GM12878 (cell line): ENCODE results near the gene TIMD4. TPM values are rescaled to one million over a fixed set of nuclear protein-coding genes. Genes with fewer than 3 reads are reported as not detected.

Experiments used
- CBX3 ChIP-seq: fragments of 200-600 bp; sonication (generic); IDR thresholded peaks from 2 replicates; pipeline ENCODE4 v1.6.1; 2016; ENCODE audit warnings: low read depth, borderline replicate concordance
- CHD1 ChIP-seq: IDR thresholded peaks from 2 replicates; pipeline ENCODE4 v1.6.1; 2012; ENCODE audit warnings: low read depth, low read length, improper control_type of control experiment
- E2F8 ChIP-seq: fragments of 450-650 bp; IDR thresholded peaks from 2 replicates; pipeline ENCODE4 v1.6.1; 2018; ENCODE audit warnings: mild to moderate bottlenecking, low read depth, moderate library complexity; ENCODE audit not compliant: partially characterized antibody
- E4F1 ChIP-seq: fragments of 450-650 bp; IDR thresholded peaks from 2 replicates; pipeline ENCODE4 v1.6.1; 2018; ENCODE audit warnings: borderline replicate concordance, mild to moderate bottlenecking; ENCODE audit not compliant: partially characterized antibody
- EZH2 ChIP-seq: IDR thresholded peaks from 2 replicates; pipeline ENCODE4 v1.6.1; 2012; ENCODE audit warnings: low read depth, mild to moderate bottlenecking, control low read depth, inconsistent platforms, low read length, borderline replicate concordance; ENCODE audit not compliant: control insufficient read depth
- HDGF ChIP-seq: fragments of 450-650 bp; IDR thresholded peaks from 2 replicates; pipeline ENCODE4 v1.6.1; 2016; ENCODE audit warnings: antibody characterized with exemption
- KAT2A ChIP-seq: conservative IDR thresholded peaks from 2 replicates; pipeline ENCODE4 v1.6.1; 2011; ENCODE audit warnings: low read depth, low read length; ENCODE audit not compliant: control insufficient read depth
- KDM1A ChIP-seq: fragments of 200-600 bp; sonication (generic); IDR thresholded peaks from 2 replicates; pipeline ENCODE4 v1.6.1; 2016; ENCODE audit warnings: borderline replicate concordance
- NFYA ChIP-seq: IDR thresholded peaks from 2 replicates; pipeline ENCODE4 v1.6.1; 2011; ENCODE audit warnings: low read depth, mild to moderate bottlenecking, low read length, improper control_type of control experiment, borderline replicate concordance
- PAX5 ChIP-seq: IDR thresholded peaks from 2 replicates; pipeline ENCODE4 v1.6.1; 2011; ENCODE audit warnings: low read depth, low read length, borderline replicate concordance
- PBX3 ChIP-seq: IDR thresholded peaks from 2 replicates; pipeline ENCODE4 v1.6.1; 2011; ENCODE audit warnings: mild to moderate bottlenecking, low read depth, low read length, moderate library complexity; ENCODE audit not compliant: insufficient replicate concordance
- POU2F2 ChIP-seq: IDR thresholded peaks from 3 replicates; pipeline ENCODE4 v1.6.1; 2011; ENCODE audit warnings: low read depth, mild to moderate bottlenecking, low read length, borderline replicate concordance
- RBBP5 ChIP-seq: fragments of 200-600 bp; sonication (generic); conservative IDR thresholded peaks from 2 replicates; pipeline ENCODE4 v1.6.1; 2016
- RFX5 ChIP-seq: IDR thresholded peaks from 2 replicates; pipeline ENCODE4 v1.6.1; 2011; ENCODE audit warnings: low read depth, low read length, improper control_type of control experiment
- SRF ChIP-seq, 2 experiments: IDR thresholded peaks; 2 replicates each; pipeline ENCODE4 v1.6.1; 2011; ENCODE audit warnings: low read depth in 2 of 2, low read length in 2 of 2, mild to moderate bottlenecking in 1 of 2, moderate library complexity in 1 of 2
- STAT3 ChIP-seq: IDR thresholded peaks from 2 replicates; pipeline ENCODE4 v1.6.1; 2011; ENCODE audit warnings: low read depth, low read length, improper control_type of control experiment
- TCF3 ChIP-seq: IDR thresholded peaks from 2 replicates; pipeline ENCODE4 v1.6.1; 2012; ENCODE audit warnings: low read depth, mild to moderate bottlenecking, low read length, borderline replicate concordance; ENCODE audit not compliant: insufficient read depth
- ZNF384 ChIP-seq: IDR thresholded peaks from 2 replicates; pipeline ENCODE4 v1.6.1; 2012; ENCODE audit warnings: low read depth, mild to moderate bottlenecking, low read length, improper control_type of control experiment, borderline replicate concordance
- polyA plus RNA-seq, 11 experiments: library from polyadenylated mRNA; depleted of rRNA in 4 of 11; unstranded in 6 of 11; stranded (reverse) in 5 of 11; fragments of >200 nt; fragmentation: Nextera tagmentation in 4 of 11; fragmentation: Illumina TruSeq in 1 of 11; extraction: Ambion mirVana in 4 of 11; extraction: Trizol in 1 of 11; gene quantifications; 1 replicate in 1 of 11; 2 replicates in 10 of 11; pipeline versions ENCODE4 v1.2.1 to v1.2.3, GENCODE V29; 2011 to 2016; ENCODE audit warnings: inconsistent platforms in 2 of 11, missing spikeins in 2 of 11, low read depth in 1 of 11
- total RNA-seq, 4 experiments: library from RNA; depleted of rRNA in 3 of 4; stranded (reverse); fragments of >200 nt in 3 of 4; fragmentation: Illumina TruSeq in 1 of 4; extraction: Trizol in 1 of 4; gene quantifications; 2 replicates each; pipeline versions ENCODE4 v1.2.1 to v1.2.3, GENCODE V29; 2013 to 2021
- TF ChIP-seq, protein P1 (sequence below): fragments of 450-650 bp; IDR thresholded peaks from 2 replicates; pipeline ENCODE4 v1.6.1; 2017; ENCODE audit warnings: low read depth, mild to moderate bottlenecking, moderate library complexity
- TF ChIP-seq, protein P2 (sequence below): fragments of 450-650 bp; conservative IDR thresholded peaks from 2 replicates; pipeline ENCODE4 v1.6.1; 2017; ENCODE audit warnings: mild to moderate bottlenecking, moderate library complexity

Gene TIMD4
- total and polyA plus RNA-seq, 10 of the 15 experiments (the other 5 are each of a cell fraction or from before 2014, with no cell fraction given) = 1.3 to 15.4 (median 5.3) TPM

- TF ChIP-seq KDM1A = no peak
- no peak for TF ChIP-seq SRF (IDR thresholded peaks at IDR 0.05; ENCODE audit: low read depth in 2 of 2, low read length in 2 of 2)
- TF ChIP-seq POU2F2 = no peak; the same call in 2 of the 3 replicates
- TF ChIP-seq, protein P1, sequence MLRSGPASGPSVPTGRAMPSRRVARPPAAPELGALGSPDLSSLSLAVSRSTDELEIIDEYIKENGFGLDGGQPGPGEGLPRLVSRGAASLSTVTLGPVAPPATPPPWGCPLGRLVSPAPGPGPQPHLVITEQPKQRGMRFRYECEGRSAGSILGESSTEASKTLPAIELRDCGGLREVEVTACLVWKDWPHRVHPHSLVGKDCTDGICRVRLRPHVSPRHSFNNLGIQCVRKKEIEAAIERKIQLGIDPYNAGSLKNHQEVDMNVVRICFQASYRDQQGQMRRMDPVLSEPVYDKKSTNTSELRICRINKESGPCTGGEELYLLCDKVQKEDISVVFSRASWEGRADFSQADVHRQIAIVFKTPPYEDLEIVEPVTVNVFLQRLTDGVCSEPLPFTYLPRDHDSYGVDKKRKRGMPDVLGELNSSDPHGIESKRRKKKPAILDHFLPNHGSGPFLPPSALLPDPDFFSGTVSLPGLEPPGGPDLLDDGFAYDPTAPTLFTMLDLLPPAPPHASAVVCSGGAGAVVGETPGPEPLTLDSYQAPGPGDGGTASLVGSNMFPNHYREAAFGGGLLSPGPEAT = peak; percentile 78
- TF ChIP-seq TCF3 = no peak
- no peak for TF ChIP-seq EZH2
- TF ChIP-seq RBBP5 = no peak
- no peak for TF ChIP-seq NFYA
- TF ChIP-seq RFX5 = no peak
- no peak for TF ChIP-seq HDGF
- no peak for TF ChIP-seq E4F1
- TF ChIP-seq STAT3 = no peak
- no peak for TF ChIP-seq E2F8
- TF ChIP-seq ZNF384 = peak; percentile 84; the same call in 1 of the 2 replicates
- no peak for TF ChIP-seq PAX5
- TF ChIP-seq PBX3 = no peak
- TF ChIP-seq KAT2A = no peak
- TF ChIP-seq, protein P2, sequence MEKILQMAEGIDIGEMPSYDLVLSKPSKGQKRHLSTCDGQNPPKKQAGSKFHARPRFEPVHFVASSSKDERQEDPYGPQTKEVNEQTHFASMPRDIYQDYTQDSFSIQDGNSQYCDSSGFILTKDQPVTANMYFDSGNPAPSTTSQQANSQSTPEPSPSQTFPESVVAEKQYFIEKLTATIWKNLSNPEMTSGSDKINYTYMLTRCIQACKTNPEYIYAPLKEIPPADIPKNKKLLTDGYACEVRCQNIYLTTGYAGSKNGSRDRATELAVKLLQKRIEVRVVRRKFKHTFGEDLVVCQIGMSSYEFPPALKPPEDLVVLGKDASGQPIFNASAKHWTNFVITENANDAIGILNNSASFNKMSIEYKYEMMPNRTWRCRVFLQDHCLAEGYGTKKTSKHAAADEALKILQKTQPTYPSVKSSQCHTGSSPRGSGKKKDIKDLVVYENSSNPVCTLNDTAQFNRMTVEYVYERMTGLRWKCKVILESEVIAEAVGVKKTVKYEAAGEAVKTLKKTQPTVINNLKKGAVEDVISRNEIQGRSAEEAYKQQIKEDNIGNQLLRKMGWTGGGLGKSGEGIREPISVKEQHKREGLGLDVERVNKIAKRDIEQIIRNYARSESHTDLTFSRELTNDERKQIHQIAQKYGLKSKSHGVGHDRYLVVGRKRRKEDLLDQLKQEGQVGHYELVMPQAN = no peak
- TF ChIP-seq CBX3 = no peak
- TF ChIP-seq CHD1 = no peak
These were observed 49.2 kb downstream of the TIMD4 start (continued) for GRCh38 chr5:156913719-156914370.
